Measurements from ENCODE around the gene TTYH2. TPM values are rescaled to one million over a fixed set of nuclear protein-coding genes. Genes with fewer than 3 reads are reported as not detected.

The TTYH2 gene
- total and polyA plus RNA-seq, 2 experiments from 2014 or later: 1.4 to 3.9 TPM

GRCh38 chr17:74227271-74228080 is 14.1 kb downstream of the TTYH2 start:
- Mint-ChIP-seq H3K27me3 (ENCODE audit: insufficient read depth, low read depth, poor library complexity) (peaks cover 6% of the 10 kb centered on the region), H3K4me1 (peaks cover 10% of the 10 kb centered on the region; the same call in 1 of the 3 replicates), H3K27ac (no peak overlapping the region), H3K36me3 (ENCODE audit: low read depth) (no peaks in the 10 kb centered on the region; the same call in 2 of the 3 replicates), H3K9me3 (no peaks in the 10 kb centered on the region; the same call in 2 of the 3 replicates), H3K4me3 (no peak overlapping the region)
- Histone ChIP-seq H3K36me3 (ENCODE audit: insufficient read depth) (no peaks in the 10 kb centered on the region), H3K4me1 (ENCODE audit: insufficient read depth) (no peaks in the 10 kb centered on the region), H3K79me2 (replicated peaks; ENCODE audit: insufficient read depth) (no peaks in the 10 kb centered on the region), H2AFZ (no peak overlapping the region), H3K27me3 (ENCODE audit: insufficient read depth) (no peaks in the 10 kb centered on the region), H3K4me3 (no peak overlapping the region), H3F3A (replicated peaks; ENCODE audit: low read depth) (no peaks in the 10 kb centered on the region), H3K27ac (ENCODE audit: low read depth) (no peak overlapping the region), H3K9me2 (ENCODE audit: insufficient read depth) (no peaks in the 10 kb centered on the region), H4K20me1 (replicated peaks; ENCODE audit: insufficient read depth) (no peaks in the 10 kb centered on the region), H3K4me2 (no peak overlapping the region)
- DNase-seq (ENCODE audit: low spot score) (no peak), ATAC-seq (no peak)
- TF ChIP-seq EZH2 (IDR thresholded peaks at IDR 0.05; ENCODE audit: low read depth, unreplicated experiment) (no peak), ZNF331 (CRISPR knock-in tag; IDR thresholded peaks at IDR 0.05; ENCODE audit: low read depth) (no peak), ZNF114 (CRISPR knock-in tag; IDR thresholded peaks at IDR 0.05) (no peak), REST (IDR thresholded peaks at IDR 0.05; ENCODE audit: unreplicated experiment) (no peak)

DNA sequence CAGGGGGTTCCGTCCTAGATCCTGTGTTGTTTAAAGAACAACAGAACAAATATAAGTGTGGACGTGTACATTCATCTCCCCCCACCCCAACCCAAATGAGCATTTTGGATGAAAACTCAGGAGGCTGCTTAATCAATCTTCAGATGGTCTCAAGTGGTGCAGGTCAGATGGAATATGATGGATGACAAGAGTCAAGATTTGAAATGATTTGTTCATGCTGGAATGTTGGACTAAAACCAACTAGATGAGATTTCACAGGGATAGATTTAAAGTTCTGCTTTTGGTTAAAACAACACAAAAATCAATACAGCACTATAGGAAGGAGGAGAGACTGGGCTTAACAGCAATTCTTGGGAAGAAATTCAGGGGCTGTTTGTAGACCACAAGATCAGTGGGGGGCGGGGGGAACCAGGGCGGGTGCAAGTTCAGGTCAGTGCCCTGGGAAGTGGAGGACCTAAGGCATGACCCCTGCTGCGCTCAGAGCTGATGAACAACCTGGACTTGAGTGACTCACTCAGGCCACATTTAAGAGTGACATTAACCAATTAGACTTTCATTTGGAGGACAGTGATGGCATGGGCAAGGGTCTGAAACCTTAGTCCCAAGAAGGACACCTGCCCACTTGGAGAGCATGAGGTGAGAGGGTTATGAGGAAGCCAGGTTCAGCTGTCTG is 15.1 kb downstream of the TTYH2 start:
- Mint-ChIP-seq H3K36me3 (ENCODE audit: low read depth) (no peaks in the 10 kb centered on the region; the same call in 2 of the 3 replicates), H3K4me1 (peaks cover 10% of the 10 kb centered on the region; the same call in 2 of the 3 replicates), H3K9me3 (no peaks in the 10 kb centered on the region; the same call in 2 of the 3 replicates), H3K27ac (no peak overlapping the region), H3K27me3 (ENCODE audit: insufficient read depth, low read depth, poor library complexity) (peaks cover 6% of the 10 kb centered on the region), H3K4me3 (no peak overlapping the region)
- H3K4me1 ChIP-seq (ENCODE audit: insufficient read depth): no peaks in the 10 kb centered on the region
- no peaks in the 10 kb centered on the region for H3K27me3 ChIP-seq (ENCODE audit: insufficient read depth)
- H3K79me2 ChIP-seq (replicated peaks; ENCODE audit: insufficient read depth): no peaks in the 10 kb centered on the region
- no peaks in the 10 kb centered on the region for H3K9me2 ChIP-seq (ENCODE audit: insufficient read depth)
- DNase-seq (ENCODE audit: low spot score): no peak
- H3K27ac ChIP-seq (ENCODE audit: low read depth): no peak overlapping the region
- no peaks in the 10 kb centered on the region for H4K20me1 ChIP-seq (replicated peaks; ENCODE audit: insufficient read depth)
- H3K4me3 ChIP-seq: no peak overlapping the region
- no peaks in the 10 kb centered on the region for H3K36me3 ChIP-seq (ENCODE audit: insufficient read depth)
- H3K4me2 ChIP-seq: no peak overlapping the region
- ATAC-seq: no peak
- H2AFZ ChIP-seq: no peak overlapping the region
- H3F3A ChIP-seq (replicated peaks; ENCODE audit: low read depth): no peaks in the 10 kb centered on the region
- TF ChIP-seq NANOG (IDR thresholded peaks at IDR 0.05; ENCODE audit: borderline replicate concordance): no peak
- no peak for TF ChIP-seq ETS1 (IDR thresholded peaks at IDR 0.05)
- TF ChIP-seq CREB1 (CRISPR knock-in tag; IDR thresholded peaks at IDR 0.05; ENCODE audit: low read depth): no peak
- TF ChIP-seq STAT1 (IDR thresholded peaks at IDR 0.05; ENCODE audit: unreplicated experiment): no peak
- TF ChIP-seq, protein P1, sequence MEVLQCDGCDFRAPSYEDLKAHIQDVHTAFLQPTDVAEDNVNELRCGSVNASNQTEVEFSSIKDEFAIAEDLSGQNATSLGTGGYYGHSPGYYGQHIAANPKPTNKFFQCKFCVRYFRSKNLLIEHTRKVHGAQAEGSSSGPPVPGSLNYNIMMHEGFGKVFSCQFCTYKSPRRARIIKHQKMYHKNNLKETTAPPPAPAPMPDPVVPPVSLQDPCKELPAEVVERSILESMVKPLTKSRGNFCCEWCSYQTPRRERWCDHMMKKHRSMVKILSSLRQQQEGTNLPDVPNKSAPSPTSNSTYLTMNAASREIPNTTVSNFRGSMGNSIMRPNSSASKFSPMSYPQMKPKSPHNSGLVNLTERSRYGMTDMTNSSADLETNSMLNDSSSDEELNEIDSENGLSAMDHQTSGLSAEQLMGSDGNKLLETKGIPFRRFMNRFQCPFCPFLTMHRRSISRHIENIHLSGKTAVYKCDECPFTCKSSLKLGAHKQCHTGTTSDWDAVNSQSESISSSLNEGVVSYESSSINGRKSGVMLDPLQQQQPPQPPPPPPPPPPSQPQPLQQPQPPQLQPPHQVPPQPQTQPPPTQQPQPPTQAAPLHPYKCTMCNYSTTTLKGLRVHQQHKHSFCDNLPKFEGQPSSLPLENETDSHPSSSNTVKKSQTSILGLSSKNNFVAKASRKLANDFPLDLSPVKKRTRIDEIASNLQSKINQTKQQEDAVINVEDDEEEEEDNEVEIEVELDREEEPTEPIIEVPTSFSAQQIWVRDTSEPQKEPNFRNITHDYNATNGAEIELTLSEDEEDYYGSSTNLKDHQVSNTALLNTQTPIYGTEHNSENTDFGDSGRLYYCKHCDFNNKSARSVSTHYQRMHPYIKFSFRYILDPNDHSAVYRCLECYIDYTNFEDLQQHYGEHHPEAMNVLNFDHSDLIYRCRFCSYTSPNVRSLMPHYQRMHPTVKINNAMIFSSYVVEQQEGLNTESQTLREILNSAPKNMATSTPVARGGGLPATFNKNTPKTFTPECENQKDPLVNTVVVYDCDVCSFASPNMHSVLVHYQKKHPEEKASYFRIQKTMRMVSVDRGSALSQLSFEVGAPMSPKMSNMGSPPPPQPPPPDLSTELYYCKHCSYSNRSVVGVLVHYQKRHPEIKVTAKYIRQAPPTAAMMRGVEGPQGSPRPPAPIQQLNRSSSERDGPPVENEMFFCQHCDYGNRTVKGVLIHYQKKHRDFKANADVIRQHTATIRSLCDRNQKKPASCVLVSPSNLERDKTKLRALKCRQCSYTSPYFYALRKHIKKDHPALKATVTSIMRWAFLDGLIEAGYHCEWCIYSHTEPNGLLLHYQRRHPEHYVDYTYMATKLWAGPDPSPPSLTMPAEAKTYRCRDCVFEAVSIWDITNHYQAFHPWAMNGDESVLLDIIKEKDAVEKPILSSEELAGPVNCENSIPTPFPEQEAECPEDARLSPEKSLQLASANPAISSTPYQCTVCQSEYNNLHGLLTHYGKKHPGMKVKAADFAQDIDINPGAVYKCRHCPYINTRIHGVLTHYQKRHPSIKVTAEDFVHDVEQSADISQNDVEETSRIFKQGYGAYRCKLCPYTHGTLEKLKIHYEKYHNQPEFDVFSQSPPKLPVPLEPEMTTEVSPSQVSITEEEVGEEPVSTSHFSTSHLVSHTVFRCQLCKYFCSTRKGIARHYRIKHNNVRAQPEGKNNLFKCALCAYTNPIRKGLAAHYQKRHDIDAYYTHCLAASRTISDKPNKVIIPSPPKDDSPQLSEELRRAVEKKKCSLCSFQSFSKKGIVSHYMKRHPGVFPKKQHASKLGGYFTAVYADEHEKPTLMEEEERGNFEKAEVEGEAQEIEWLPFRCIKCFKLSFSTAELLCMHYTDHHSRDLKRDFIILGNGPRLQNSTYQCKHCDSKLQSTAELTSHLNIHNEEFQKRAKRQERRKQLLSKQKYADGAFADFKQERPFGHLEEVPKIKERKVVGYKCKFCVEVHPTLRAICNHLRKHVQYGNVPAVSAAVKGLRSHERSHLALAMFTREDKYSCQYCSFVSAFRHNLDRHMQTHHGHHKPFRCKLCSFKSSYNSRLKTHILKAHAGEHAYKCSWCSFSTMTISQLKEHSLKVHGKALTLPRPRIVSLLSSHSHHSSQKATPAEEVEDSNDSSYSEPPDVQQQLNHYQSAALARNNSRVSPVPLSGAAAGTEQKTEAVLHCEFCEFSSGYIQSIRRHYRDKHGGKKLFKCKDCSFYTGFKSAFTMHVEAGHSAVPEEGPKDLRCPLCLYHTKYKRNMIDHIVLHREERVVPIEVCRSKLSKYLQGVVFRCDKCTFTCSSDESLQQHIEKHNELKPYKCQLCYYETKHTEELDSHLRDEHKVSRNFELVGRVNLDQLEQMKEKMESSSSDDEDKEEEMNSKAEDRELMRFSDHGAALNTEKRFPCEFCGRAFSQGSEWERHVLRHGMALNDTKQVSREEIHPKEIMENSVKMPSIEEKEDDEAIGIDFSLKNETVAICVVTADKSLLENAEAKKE (CRISPR knock-in tag; IDR thresholded peaks at IDR 0.05): no peak
- TF ChIP-seq ZNF114 (CRISPR knock-in tag; IDR thresholded peaks at IDR 0.05): no peak
